ENCODE results near the gene PPP3CA.

PPP3CA gene

GRCh38 chr4:101127176-101127790 is 220.0 kb downstream of the PPP3CA start:
- H3K9me3 ChIP-seq (ENCODE audit: control insufficient read depth, low read depth, low read length): no peaks in the 10 kb centered on the region
- no peaks in the 10 kb centered on the region for H3K4me1 ChIP-seq (ENCODE audit: control insufficient read depth, low read depth, low read length)
- no peak overlapping the region for H3K27ac ChIP-seq (ENCODE audit: low read length)
- H3K9ac ChIP-seq (ENCODE audit: low read length): no peak overlapping the region
- H3K36me3 ChIP-seq (ENCODE audit: control insufficient read depth, low read depth, low read length): no peaks in the 10 kb centered on the region
- no peak overlapping the region for H3K4me3 ChIP-seq (ENCODE audit: low read length)
- no peaks in the 10 kb centered on the region for H3K27me3 ChIP-seq (ENCODE audit: control insufficient read depth, insufficient read depth, low read length)

- Histone ChIP-seq H3K27me3 (ENCODE audit: control insufficient read depth, insufficient read depth, low read length) (no peaks in the 10 kb centered on the region), H3K4me3 (ENCODE audit: low read length) (no peak overlapping the region), H3K9ac (ENCODE audit: low read length) (no peak overlapping the region), H3K4me1 (ENCODE audit: control insufficient read depth, low read depth, low read length) (no peaks in the 10 kb centered on the region), H3K36me3 (ENCODE audit: control insufficient read depth, low read depth, low read length) (no peaks in the 10 kb centered on the region), H3K9me3 (ENCODE audit: control insufficient read depth, low read depth, low read length) (no peaks in the 10 kb centered on the region), H3K27ac (ENCODE audit: low read length) (no peak overlapping the region)
Measured at GRCh38 chr4:101126059-101126458, 221.3 kb downstream of the PPP3CA start.

- Histone ChIP-seq H3K27ac (ENCODE audit: low read length) (no peak overlapping the region), H3K36me3 (ENCODE audit: control insufficient read depth, low read depth, low read length) (no peaks in the 10 kb centered on the region), H3K4me3 (ENCODE audit: low read length) (no peak overlapping the region), H3K4me1 (ENCODE audit: control insufficient read depth, low read depth, low read length) (no peaks in the 10 kb centered on the region), H3K9ac (ENCODE audit: low read length) (no peak overlapping the region), H3K27me3 (ENCODE audit: control insufficient read depth, insufficient read depth, low read length) (no peaks in the 10 kb centered on the region), H3K9me3 (ENCODE audit: control insufficient read depth, low read depth, low read length) (no peaks in the 10 kb centered on the region)
Measured at GRCh38 chr4:101125045-101125942, 222.0 kb downstream of the PPP3CA start.

- Histone ChIP-seq H3K27ac (ENCODE audit: low read length) (no peak overlapping the region), H3K4me3 (ENCODE audit: low read length) (no peak overlapping the region), H3K27me3 (ENCODE audit: control insufficient read depth, insufficient read depth, low read length) (no peaks in the 10 kb centered on the region), H3K9me3 (ENCODE audit: control insufficient read depth, low read depth, low read length) (no peaks in the 10 kb centered on the region), H3K4me1 (ENCODE audit: control insufficient read depth, low read depth, low read length) (no peaks in the 10 kb centered on the region), H3K36me3 (ENCODE audit: control insufficient read depth, low read depth, low read length) (no peaks in the 10 kb centered on the region), H3K9ac (ENCODE audit: low read length) (no peak overlapping the region)
Measured at GRCh38 chr4:101123231-101123630, 224.1 kb downstream of the PPP3CA start.

GRCh38 chr4:101122019-101122418 is 225.3 kb downstream of the PPP3CA start:
- Histone ChIP-seq H3K4me3 (ENCODE audit: low read length) (no peak overlapping the region), H3K9me3 (ENCODE audit: control insufficient read depth, low read depth, low read length) (no peaks in the 10 kb centered on the region), H3K27me3 (ENCODE audit: control insufficient read depth, insufficient read depth, low read length) (no peaks in the 10 kb centered on the region), H3K27ac (ENCODE audit: low read length) (no peak overlapping the region), H3K9ac (ENCODE audit: low read length) (no peak overlapping the region), H3K36me3 (ENCODE audit: control insufficient read depth, low read depth, low read length) (no peaks in the 10 kb centered on the region), H3K4me1 (ENCODE audit: control insufficient read depth, low read depth, low read length) (no peaks in the 10 kb centered on the region)

- Histone ChIP-seq H3K9ac (ENCODE audit: low read length) (no peak overlapping the region), H3K9me3 (ENCODE audit: control insufficient read depth, low read depth, low read length) (no peaks in the 10 kb centered on the region), H3K27ac (ENCODE audit: low read length) (no peak overlapping the region), H3K4me1 (ENCODE audit: control insufficient read depth, low read depth, low read length) (no peaks in the 10 kb centered on the region), H3K4me3 (ENCODE audit: low read length) (no peak overlapping the region), H3K36me3 (ENCODE audit: control insufficient read depth, low read depth, low read length) (no peaks in the 10 kb centered on the region), H3K27me3 (ENCODE audit: control insufficient read depth, insufficient read depth, low read length) (no peaks in the 10 kb centered on the region)
Measured at GRCh38 chr4:101119141-101119540, 228.2 kb downstream of the PPP3CA start.

- no peaks in the 10 kb centered on the region for H3K36me3 ChIP-seq (ENCODE audit: control insufficient read depth, low read depth, low read length)
- H3K4me3 ChIP-seq (ENCODE audit: low read length): no peak overlapping the region
- no peak overlapping the region for H3K27ac ChIP-seq (ENCODE audit: low read length)
- H3K27me3 ChIP-seq (ENCODE audit: control insufficient read depth, insufficient read depth, low read length): no peaks in the 10 kb centered on the region
- no peaks in the 10 kb centered on the region for H3K9me3 ChIP-seq (ENCODE audit: control insufficient read depth, low read depth, low read length)
- H3K9ac ChIP-seq (ENCODE audit: low read length): no peak overlapping the region
- H3K4me1 ChIP-seq (ENCODE audit: control insufficient read depth, low read depth, low read length): no peaks in the 10 kb centered on the region
Measured at GRCh38 chr4:101118617-101119016, 228.7 kb downstream of the PPP3CA start.

GRCh38 chr4:101115887-101116286 is 231.4 kb downstream of the PPP3CA start:
- Histone ChIP-seq H3K27ac (ENCODE audit: low read length) (no peak overlapping the region), H3K27me3 (ENCODE audit: control insufficient read depth, insufficient read depth, low read length) (no peaks in the 10 kb centered on the region), H3K36me3 (ENCODE audit: control insufficient read depth, low read depth, low read length) (no peaks in the 10 kb centered on the region), H3K4me3 (ENCODE audit: low read length) (no peak overlapping the region), H3K9ac (ENCODE audit: low read length) (no peak overlapping the region), H3K4me1 (ENCODE audit: control insufficient read depth, low read depth, low read length) (no peaks in the 10 kb centered on the region), H3K9me3 (ENCODE audit: control insufficient read depth, low read depth, low read length) (no peaks in the 10 kb centered on the region)

GRCh38 chr4:101114936-101115372 is 232.4 kb downstream of the PPP3CA start:
- Histone ChIP-seq H3K9me3 (ENCODE audit: control insufficient read depth, low read depth, low read length) (no peaks in the 10 kb centered on the region), H3K27ac (ENCODE audit: low read length) (no peak overlapping the region), H3K9ac (ENCODE audit: low read length) (no peak overlapping the region), H3K4me3 (ENCODE audit: low read length) (no peak overlapping the region), H3K27me3 (ENCODE audit: control insufficient read depth, insufficient read depth, low read length) (no peaks in the 10 kb centered on the region), H3K4me1 (ENCODE audit: control insufficient read depth, low read depth, low read length) (no peaks in the 10 kb centered on the region), H3K36me3 (ENCODE audit: control insufficient read depth, low read depth, low read length) (no peaks in the 10 kb centered on the region)

GRCh38 chr4:101104312-101105052 is 242.8 kb downstream of the PPP3CA start:
- no peak overlapping the region for H3K9ac ChIP-seq (ENCODE audit: low read length)
- H3K36me3 ChIP-seq (ENCODE audit: control insufficient read depth, low read depth, low read length): no peaks in the 10 kb centered on the region
- H3K4me3 ChIP-seq (ENCODE audit: low read length): no peak overlapping the region
- H3K27ac ChIP-seq (ENCODE audit: low read length): no peak overlapping the region
- no peaks in the 10 kb centered on the region for H3K27me3 ChIP-seq (ENCODE audit: control insufficient read depth, insufficient read depth, low read length)
- H3K4me1 ChIP-seq (ENCODE audit: control insufficient read depth, low read depth, low read length): peaks cover 15% of the 10 kb centered on the region
- H3K9me3 ChIP-seq (ENCODE audit: control insufficient read depth, low read depth, low read length): no peaks in the 10 kb centered on the region

- H3K4me3 ChIP-seq (ENCODE audit: low read length): no peak overlapping the region
- no peak overlapping the region for H3K27ac ChIP-seq (ENCODE audit: low read length)
- H3K36me3 ChIP-seq (ENCODE audit: control insufficient read depth, low read depth, low read length): no peaks in the 10 kb centered on the region
- H3K9ac ChIP-seq (ENCODE audit: low read length): no peak overlapping the region
- H3K9me3 ChIP-seq (ENCODE audit: control insufficient read depth, low read depth, low read length): no peaks in the 10 kb centered on the region
- H3K4me1 ChIP-seq (ENCODE audit: control insufficient read depth, low read depth, low read length): peaks cover 15% of the 10 kb centered on the region
- no peaks in the 10 kb centered on the region for H3K27me3 ChIP-seq (ENCODE audit: control insufficient read depth, insufficient read depth, low read length)
Measured at GRCh38 chr4:101103381-101104142, 243.8 kb downstream of the PPP3CA start.

All from iPS-18a (cell line).